GM23338 (cell line): ENCODE measurements around the gene FAT3. TPM values are rescaled to one million over a fixed set of nuclear protein-coding genes. Genes with fewer than 3 reads are reported as not detected.

Experiments used
- ATAC-seq: fragments of 200-7000 bp; cut with Tn5 transposase; 3 replicates; pipeline ENCODE4 v1.9.1; 2020
- DNase-seq: peaks from one replicate; pipeline ENCODE4 v3.0.0-alpha.2; 2015; ENCODE audit warnings: low spot score
- H2AFZ ChIP-seq: fragments of 200-600 bp; sonication (generic); 2 replicates; pipeline ENCODE4 v1.8.0; 2016; ENCODE audit warnings: antibody characterized with exemption, mild to moderate bottlenecking, moderate library complexity
- H3F3A ChIP-seq: fragments of 200-600 bp; sonication (generic); replicated peaks from 2 replicates; pipeline ENCODE4 v1.8.0; 2017; ENCODE audit warnings: antibody characterized with exemption, mixed run types, low read depth
- H3K27ac ChIP-seq: fragments of 200-600 bp; sonication (generic); 2 replicates; pipeline ENCODE4 v1.6.1; 2016; ENCODE audit warnings: low read depth
- H3K27me3 ChIP-seq: fragments of 200-600 bp; sonication (generic); 2 replicates; pipeline ENCODE4 v1.8.0; 2016; ENCODE audit warnings: mild to moderate bottlenecking, mixed run types, moderate library complexity; ENCODE audit not compliant: insufficient read depth
- H3K36me3 ChIP-seq: fragments of 200-600 bp; sonication (generic); 2 replicates; pipeline ENCODE4 v1.8.0; 2016; ENCODE audit warnings: mild to moderate bottlenecking; ENCODE audit not compliant: insufficient read depth
- H3K4me1 ChIP-seq: fragments of 200-600 bp; sonication (generic); 2 replicates; pipeline ENCODE4 v1.8.0; 2016; ENCODE audit warnings: mild to moderate bottlenecking, moderate library complexity; ENCODE audit not compliant: insufficient read depth
- H3K4me2 ChIP-seq: fragments of 200-600 bp; sonication (generic); 2 replicates; pipeline ENCODE4 v1.7.1; 2017; ENCODE audit warnings: mixed run types
- H3K4me3 ChIP-seq: fragments of 200-600 bp; sonication (generic); 2 replicates; pipeline ENCODE4 v1.6.1; 2016; ENCODE audit warnings: mixed run types
- H3K79me2 ChIP-seq: fragments of 200-600 bp; sonication (generic); replicated peaks from 2 replicates; pipeline ENCODE4 v1.8.0; 2017; ENCODE audit warnings: mild to moderate bottlenecking; ENCODE audit not compliant: insufficient read depth
- H3K9me2 ChIP-seq: fragments of 200-600 bp; sonication (generic); 2 replicates; pipeline ENCODE4 v1.8.0; 2017; ENCODE audit not compliant: insufficient read depth
- H4K20me1 ChIP-seq: fragments of 200-600 bp; sonication (generic); replicated peaks from 2 replicates; pipeline ENCODE4 v1.8.0; 2017; ENCODE audit warnings: mild to moderate bottlenecking; ENCODE audit not compliant: insufficient read depth
- H3K27ac Mint-ChIP-seq: 2 replicates; pipeline ENCODE4 v1.8.0; 2020; ENCODE audit warnings: inconsistent platforms, mild to moderate bottlenecking, moderate library complexity, mixed read lengths
- H3K27me3 Mint-ChIP-seq: 3 replicates; pipeline ENCODE4 v1.8.0; 2022; ENCODE audit warnings: low read depth, mild to moderate bottlenecking, moderate library complexity, mixed read lengths, inconsistent platforms; ENCODE audit not compliant: insufficient read depth, poor library complexity
- H3K36me3 Mint-ChIP-seq: 3 replicates; pipeline ENCODE4 v1.8.0; 2021; ENCODE audit warnings: low read depth, mild to moderate bottlenecking, inconsistent platforms, moderate library complexity, mixed read lengths
- H3K4me1 Mint-ChIP-seq: 3 replicates; pipeline ENCODE4 v1.8.0; 2020; ENCODE audit warnings: mild to moderate bottlenecking, inconsistent platforms, mixed read lengths
- H3K4me3 Mint-ChIP-seq: 3 replicates; pipeline ENCODE4 v1.8.0; 2021; ENCODE audit warnings: moderate library complexity, mild to moderate bottlenecking, inconsistent platforms, mixed read lengths
- H3K9me3 Mint-ChIP-seq: 3 replicates; pipeline ENCODE4 v1.8.0; 2020; ENCODE audit warnings: moderate library complexity, mild to moderate bottlenecking, inconsistent platforms, mixed read lengths
- CREB1 ChIP-seq: fragments of 250-450 bp; sonication (Bioruptor Pico); IDR thresholded peaks from 2 replicates; pipeline ENCODE4 v1.5.0; 2020; ENCODE audit warnings: low read depth, mild to moderate bottlenecking, moderate library complexity
- EZH2 ChIP-seq: fragments of 200-600 bp; sonication (generic); IDR thresholded peaks from one replicate; pipeline ENCODE4 v1.8.0; 2017; ENCODE audit warnings: antibody characterized with exemption, mild to moderate bottlenecking, low read depth; ENCODE audit not compliant: unreplicated experiment
- JUNB ChIP-seq: IDR thresholded peaks from one replicate; pipeline ENCODE4 v1.6.1; 2016; ENCODE audit warnings: antibody characterized with exemption; ENCODE audit not compliant: unreplicated experiment
- NANOG ChIP-seq: IDR thresholded peaks from 2 replicates; pipeline ENCODE4 v1.6.1; 2016; ENCODE audit warnings: antibody characterized with exemption, borderline replicate concordance
- POLR2AphosphoS5 ChIP-seq: IDR thresholded peaks from 2 replicates; pipeline ENCODE4 v1.6.1; 2016; ENCODE audit warnings: antibody characterized with exemption, low read depth
- STAT1 ChIP-seq: IDR thresholded peaks from one replicate; pipeline ENCODE4 v1.6.1; 2016; ENCODE audit warnings: antibody characterized with exemption; ENCODE audit not compliant: unreplicated experiment
- ZNF114 ChIP-seq: fragments of 250-450 bp; sonication (Bioruptor Pico); IDR thresholded peaks from 2 replicates; pipeline ENCODE4 v1.5.0; 2020; ENCODE audit warnings: mild to moderate bottlenecking, moderate library complexity
- polyA plus RNA-seq: library from polyadenylated mRNA; unstranded; fragments of >200 nt; fragmentation: Nextera tagmentation; extraction: Ambion mirVana; gene quantifications from 2 replicates; pipeline ENCODE4 v1.2.1, GENCODE V29; 2016
- total RNA-seq: library from RNA; depleted of rRNA; stranded (reverse); fragments of >200 nt; shearing (Covaris generic); gene quantifications from 2 replicates; pipeline ENCODE4 v1.2.3, GENCODE V29; 2014
- TF ChIP-seq, protein P1 (sequence below): IDR thresholded peaks from 2 replicates; pipeline ENCODE4 v1.6.1; 2016; ENCODE audit warnings: antibody characterized with exemption

The FAT3 gene
- total and polyA plus RNA-seq, 2 experiments from 2014 or later, result 9.0 to 78.0 TPM

DNA sequence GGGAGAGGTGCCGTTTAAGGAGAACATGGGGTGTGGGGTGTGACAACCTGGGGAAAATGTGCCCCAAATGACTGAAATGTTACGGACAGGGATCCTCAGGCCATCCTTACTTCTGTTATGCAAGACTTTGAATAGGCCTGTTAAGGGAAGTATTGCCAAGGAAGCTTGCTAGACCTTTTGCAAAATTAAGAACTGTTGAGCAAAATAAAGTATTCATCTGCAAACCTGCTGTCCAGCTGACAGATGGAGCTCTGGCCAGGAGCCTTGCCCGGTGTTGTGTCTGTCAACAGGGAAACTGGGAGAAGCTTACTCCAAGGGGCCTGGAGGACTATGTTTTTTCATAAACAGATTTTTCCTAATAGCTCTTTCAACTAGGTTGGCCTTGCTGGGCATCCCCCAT is 48.0 kb downstream of the FAT3 start:
- H3K4me2 ChIP-seq, result no peak overlapping the region
- H3K27ac ChIP-seq, result no peak overlapping the region
- peaks cover 6% of the 10 kb centered on the region; the same call in 1 of the 2 replicates for H4K20me1 ChIP-seq
- TF ChIP-seq NANOG (no peak), POLR2AphosphoS5 (no peak), JUNB (no peak), EZH2 (no peak), CREB1 (CRISPR knock-in tag) (no peak), ZNF114 (CRISPR knock-in tag) (no peak), STAT1 (no peak)
- TF ChIP-seq, protein P1, sequence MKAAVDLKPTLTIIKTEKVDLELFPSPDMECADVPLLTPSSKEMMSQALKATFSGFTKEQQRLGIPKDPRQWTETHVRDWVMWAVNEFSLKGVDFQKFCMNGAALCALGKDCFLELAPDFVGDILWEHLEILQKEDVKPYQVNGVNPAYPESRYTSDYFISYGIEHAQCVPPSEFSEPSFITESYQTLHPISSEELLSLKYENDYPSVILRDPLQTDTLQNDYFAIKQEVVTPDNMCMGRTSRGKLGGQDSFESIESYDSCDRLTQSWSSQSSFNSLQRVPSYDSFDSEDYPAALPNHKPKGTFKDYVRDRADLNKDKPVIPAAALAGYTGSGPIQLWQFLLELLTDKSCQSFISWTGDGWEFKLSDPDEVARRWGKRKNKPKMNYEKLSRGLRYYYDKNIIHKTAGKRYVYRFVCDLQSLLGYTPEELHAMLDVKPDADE, result no peak
- no peaks in the 10 kb centered on the region for H3K27me3 ChIP-seq
- ATAC-seq (no peak; the same call in 1 of the 3 replicates), DNase-seq (no peak)
- H3K4me3 ChIP-seq, result no peak overlapping the region
- H3K79me2 ChIP-seq, result peaks cover 94% of the 10 kb centered on the region
- H3K4me3 Mint-ChIP-seq, result no peak overlapping the region
- H3K4me1 Mint-ChIP-seq, result peaks cover 73% of the 10 kb centered on the region
- no peaks in the 10 kb centered on the region for H3K9me2 ChIP-seq
- H3K4me1 ChIP-seq, result peaks cover 56% of the 10 kb centered on the region
- H3F3A ChIP-seq, result no peaks in the 10 kb centered on the region
- peaks cover 4% of the 10 kb centered on the region for H3K27me3 Mint-ChIP-seq
- H3K36me3 Mint-ChIP-seq, result peaks cover 4% of the 10 kb centered on the region; the same call in 2 of the 3 replicates
- no peaks in the 10 kb centered on the region for H3K9me3 Mint-ChIP-seq
- no peak overlapping the region for H3K27ac Mint-ChIP-seq
- H2AFZ ChIP-seq, result no peak overlapping the region
- H3K36me3 ChIP-seq, result no peaks in the 10 kb centered on the region
